Activated gamma-delta T cell treated with Interleukin-2 at 50 U/mL for 16 hours (primary cell): ENCODE measurements around the gene ORM2.
"Not testable (repeated sequence)": the region's sequence is repeated elsewhere in the genome, so short reads cannot be mapped to it uniquely, and the experiment has no call there.

Source experiments
- DNase-seq: peaks from one replicate; pipeline ENCODE4 v3.0.0-alpha.2; 2020

Gene ORM2

DNA sequence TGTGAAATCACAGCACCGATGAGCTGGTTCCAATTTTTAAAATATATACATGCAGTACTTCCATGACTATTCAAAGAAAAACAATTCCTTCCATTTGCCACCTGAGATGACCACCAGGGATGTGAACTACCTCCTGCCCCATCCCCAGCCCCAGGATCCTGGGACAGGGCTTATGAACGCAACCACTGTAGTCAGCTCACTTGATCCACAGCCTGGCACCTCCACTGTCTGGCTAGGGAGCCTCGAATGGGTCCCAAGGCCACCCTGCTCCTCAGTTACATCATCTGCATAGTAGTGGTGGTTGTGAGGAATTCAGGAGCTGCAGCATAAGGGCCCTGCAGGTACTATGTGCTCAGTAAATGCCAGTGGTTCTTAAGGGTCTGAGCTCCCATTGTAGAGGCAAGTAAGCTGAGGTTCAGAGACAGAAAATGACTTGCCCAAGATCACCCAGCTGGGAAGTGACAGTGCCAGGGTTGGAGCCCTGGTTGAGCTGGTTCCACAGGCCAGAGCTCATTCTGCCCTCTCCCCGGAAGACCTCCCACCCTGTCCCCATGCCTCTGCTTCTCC, 2.9 kb downstream of the ORM2 start:
- DNase-seq: not testable (repeated sequence)

GRCh38 chr9:114333718-114334117, 4.0 kb downstream of the ORM2 start:
- DNase-seq: not testable (repeated sequence)

DNA sequence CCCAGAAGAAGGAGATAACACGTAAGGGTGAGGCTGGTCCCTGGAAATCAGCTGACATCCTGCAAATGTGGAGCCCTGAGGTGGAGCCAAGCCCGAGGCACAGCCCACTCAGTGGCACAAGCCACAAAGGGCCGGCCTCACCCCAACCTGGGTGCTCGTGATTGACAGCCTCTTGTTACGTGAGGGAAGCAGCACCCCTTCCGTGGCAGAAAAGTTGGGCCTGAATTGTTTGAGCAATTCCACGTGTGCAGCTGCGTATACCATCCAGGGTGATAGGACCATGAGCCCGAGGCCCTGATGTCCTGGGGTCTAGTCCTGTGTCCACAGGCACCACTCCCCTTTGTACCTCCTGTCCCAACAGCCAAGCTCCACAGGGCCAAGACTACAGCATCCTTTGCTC, 4.8 kb downstream of the ORM2 start:
- DNase-seq: no peak

GRCh38 chr9:114335745-114336144, 6.1 kb downstream of the ORM2 start:
- no peak for DNase-seq

GRCh38 chr9:114336157-114336556, 6.5 kb downstream of the ORM2 start:
- no peak for DNase-seq

DNA sequence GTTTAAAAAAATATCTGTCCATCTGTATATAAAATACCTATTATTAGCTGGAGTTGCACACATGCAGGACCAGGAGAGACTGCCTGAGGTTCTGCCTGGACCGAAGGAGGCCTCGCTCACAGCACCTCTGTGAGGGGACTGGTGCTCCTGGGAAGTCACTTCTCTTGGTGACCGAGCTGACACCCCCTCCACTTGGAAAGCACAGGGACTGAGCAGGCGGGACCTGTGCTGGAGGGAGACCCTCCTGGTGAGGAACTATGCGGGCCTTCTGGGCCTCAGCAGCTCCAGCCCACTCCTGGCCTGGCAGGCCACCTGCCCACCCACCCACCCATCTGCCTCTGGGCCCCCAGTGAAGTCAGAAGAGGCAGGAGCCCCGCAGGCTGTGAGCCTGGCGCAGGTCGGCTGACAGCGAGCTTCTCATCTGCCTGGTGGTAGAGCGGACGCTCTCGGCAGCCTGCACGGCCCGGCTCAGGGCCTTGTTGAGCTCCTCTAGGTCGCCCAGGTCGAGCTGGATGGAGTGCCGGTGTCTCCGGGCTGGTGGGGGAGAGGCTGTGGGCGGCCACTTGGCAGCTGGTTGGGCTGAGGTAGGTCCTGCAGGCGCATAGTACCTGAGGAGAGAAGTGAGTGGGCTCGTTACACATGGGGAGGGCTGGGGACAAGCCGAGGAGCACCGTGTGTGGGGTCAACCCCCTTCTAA, 7.2 kb downstream of the ORM2 start:
- no peak for DNase-seq

DNA sequence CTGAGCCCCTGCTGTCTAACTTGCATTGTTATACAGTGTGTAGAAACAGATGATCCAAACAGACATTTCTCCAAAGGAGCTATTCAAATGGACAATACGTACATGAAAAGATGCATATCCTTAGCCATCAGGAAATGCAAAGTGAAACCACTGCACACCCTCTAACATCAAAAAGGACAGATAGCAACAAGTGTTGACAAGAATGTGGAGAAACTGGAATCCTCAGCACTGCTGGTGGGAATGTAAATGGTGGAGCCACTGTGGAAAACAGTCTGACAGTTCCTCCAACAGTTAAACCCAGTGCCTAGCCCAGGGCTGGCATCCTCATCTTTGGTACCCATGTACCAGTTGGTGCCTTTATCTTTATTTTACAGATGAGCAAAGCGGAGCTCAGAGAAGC, 8.5 kb downstream of the ORM2 start:
- no peak for DNase-seq

DNA sequence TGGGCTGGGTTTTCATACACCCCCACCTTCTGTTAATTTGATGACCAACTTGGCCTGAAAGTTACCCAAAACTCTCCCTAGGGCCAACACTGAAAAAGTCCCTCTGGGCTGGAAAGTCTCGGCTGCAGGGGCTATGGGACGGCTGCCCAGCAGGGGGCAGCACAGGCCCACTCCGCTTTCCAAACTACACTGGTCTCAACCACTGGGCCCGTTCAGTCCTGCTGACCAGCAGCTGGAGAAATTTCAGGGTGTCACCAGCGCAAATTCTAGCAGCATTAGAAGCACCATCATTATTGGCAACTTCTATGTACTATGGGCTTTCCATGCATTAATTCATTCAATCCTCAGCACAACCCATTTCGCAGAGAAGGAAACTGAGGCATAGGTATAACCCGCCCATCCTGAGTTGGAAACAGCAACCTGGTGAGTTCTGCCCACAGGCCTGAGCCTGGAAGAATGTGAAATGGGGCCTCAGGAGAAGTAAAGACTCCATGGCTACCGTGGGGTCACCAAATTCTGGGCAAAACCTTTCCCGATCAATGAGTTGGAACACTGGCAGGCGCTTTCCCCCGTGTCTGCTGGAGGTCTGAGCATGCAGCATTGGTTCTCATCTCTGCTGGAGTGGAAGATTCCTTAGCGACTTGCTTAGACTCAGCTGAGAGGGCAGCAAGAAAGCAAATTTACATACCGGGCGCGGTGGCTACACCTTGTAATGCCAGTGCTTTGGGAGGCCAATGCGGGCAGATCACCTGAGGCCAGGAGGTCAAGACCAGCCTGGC, 9.7 kb downstream of the ORM2 start:
- peak; percentile 51 for DNase-seq

DNA sequence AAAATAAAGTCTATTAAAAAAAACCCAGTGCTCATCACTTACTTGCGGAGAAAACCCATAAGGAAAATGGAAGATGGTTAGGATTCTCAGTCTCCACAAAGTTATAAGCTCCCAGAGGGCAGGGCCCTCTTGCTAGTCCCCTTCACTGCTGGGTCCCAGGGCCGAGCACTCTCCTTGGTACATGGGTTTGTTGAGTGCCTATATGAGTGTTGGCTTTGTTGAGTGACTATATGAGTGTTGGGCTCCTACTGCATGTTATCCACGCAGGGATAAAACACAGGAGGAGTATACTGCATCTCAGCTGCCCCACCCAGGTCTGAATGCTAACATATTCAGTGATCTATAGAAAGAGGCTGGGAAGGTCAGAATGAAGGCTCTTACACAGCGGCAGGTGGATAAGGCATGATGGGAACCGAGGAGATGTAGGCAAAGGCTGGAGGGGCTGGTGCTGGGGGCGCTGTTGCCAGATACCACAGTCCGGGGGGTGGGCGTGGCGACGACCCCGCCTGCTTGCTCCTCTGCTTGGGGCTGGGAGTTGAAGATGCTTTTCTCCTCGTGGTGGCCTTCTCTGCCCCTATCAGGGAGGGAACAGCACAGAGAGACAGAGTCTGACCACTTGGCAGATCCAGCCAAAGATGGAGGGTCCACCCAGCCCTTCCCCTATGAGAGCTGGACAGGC, 11.6 kb downstream of the ORM2 start:
- DNase-seq: no peak

DNA sequence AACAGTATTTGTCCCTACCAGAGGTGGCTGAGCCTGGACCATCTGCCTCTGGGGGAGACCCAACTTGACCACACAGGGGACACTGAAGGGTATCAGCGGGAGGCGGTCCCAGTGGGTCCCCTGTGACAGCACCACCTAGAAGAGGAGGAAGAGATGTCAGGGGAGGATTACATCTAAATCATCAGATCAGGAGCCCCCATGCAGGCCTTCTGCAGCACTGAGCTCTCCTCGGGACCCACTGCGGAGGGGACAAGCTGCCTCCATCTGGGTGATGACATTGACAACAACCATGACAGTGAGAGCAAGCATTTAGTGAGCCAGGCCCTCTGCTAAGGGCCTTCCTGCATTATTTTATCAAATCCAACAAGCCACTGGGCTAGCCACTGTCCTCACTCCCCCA, 12.3 kb downstream of the ORM2 start:
- DNase-seq: no peak

- DNase-seq: no peak
Measured at GRCh38 chr9:114342755-114343440, 13.2 kb downstream of the ORM2 start.

- no peak for DNase-seq
Measured at GRCh38 chr9:114343471-114344187, 14.0 kb downstream of the ORM2 start.

- no peak for DNase-seq
Measured at GRCh38 chr9:114344188-114344566, 14.5 kb downstream of the ORM2 start.

DNA sequence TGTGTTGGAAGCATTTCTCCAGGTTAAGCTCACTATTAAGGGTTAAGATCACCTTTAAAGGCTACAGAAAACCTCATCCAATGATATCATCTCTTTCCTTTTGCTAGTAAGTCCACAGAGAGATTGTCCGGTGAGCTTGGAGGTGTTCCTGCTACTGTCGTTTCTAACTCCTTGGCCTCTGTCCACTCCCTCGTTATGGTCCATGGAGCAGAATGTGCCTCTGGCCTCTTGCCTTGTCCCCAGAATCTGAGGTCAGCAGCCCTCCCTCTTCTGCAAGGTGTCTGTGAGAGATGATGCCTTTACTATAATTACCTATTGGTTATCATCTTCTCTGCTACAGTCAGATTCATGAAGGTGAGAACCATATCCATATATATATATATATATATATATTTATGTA, 15.0 kb downstream of the ORM2 start:
- DNase-seq: no peak

- DNase-seq: no peak
Measured at GRCh38 chr9:114345493-114346065, 15.9 kb downstream of the ORM2 start.

DNA sequence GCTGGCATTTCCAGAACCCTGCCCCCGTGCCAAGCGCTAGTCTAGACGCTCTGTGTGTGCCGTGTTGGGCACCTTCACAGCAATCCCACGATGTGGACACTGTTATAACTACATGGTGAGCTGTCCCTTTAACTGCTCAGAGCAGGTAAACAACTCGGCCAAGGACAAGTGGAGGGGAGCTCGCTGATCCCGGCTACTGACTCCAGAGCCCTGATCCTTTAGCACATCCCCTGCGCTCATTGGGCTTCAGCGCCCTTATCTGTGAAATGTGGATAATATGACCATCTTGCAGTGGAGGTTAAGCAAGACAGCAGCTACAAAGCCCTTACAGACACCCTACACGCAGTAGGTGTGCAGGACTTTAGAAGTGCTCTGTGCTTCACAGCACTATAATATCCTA, 16.5 kb downstream of the ORM2 start:
- no peak for DNase-seq

GRCh38 chr9:114347675-114348074, 18.0 kb downstream of the ORM2 start:
- no peak for DNase-seq

- no peak for DNase-seq
Measured at GRCh38 chr9:114348261-114348905, 18.7 kb downstream of the ORM2 start.

GRCh38 chr9:114348906-114349482, 19.3 kb downstream of the ORM2 start:
- peak; percentile 41 for DNase-seq

DNA sequence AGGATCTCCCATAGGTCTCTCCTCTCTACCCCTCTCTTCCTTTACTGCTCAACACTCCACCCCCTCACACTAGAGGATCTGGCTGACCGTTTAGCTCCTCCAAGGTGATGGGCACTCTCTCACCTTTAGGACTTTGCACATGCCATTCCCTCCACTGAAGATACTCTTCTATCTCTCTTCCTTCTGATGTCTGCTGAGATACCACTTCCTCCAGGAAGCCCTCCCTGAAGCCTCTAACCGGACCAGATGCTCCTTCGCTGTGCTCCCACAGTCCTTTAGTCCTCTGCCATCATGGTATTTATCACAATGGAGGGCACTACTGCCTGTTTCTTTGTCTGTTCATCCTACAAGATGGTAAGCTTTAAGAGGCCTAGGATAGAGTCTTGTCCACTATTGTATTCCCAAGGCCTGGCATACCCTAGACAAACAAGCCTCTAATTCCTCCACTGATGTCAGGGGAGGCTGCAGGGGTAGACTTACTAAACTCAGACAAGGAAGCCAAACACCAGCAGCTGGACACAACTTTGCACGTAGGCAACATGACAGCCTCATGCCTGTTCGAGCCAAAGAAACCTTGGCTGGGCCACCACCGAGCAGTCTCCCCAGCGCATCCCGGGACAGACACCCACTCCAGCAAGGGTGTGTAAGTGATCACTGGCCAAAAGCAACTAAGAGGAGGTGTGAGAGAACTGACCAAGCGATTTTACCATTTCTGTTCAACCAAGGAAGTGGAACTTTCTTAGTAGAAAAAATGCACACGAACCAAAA, 20.2 kb downstream of the ORM2 start:
- DNase-seq: no peak
